Calu3 (cell line): ENCODE results near the gene ABHD14A. TPM values are rescaled to one million over a fixed set of nuclear protein-coding genes. Genes with fewer than 3 reads are reported as not detected.

Experiments
- BruUV-seq: library from RNA; stranded (reverse); fragments of 400-500 nt; replicated peaks from 2 replicates; lab custom pipeline; 2021; lab: Mats Ljungman, UMichigan
- CTCF ChIA-PET: fragments of 300-600 bp; sonication (Branson Sonifier 250); formaldehyde crosslinking; loops from one replicate; lab custom pipeline; 2022; ENCODE audit warnings: antibody characterized with exemption; lab: Charles Lee
- DNase-seq: peaks from one replicate; pipeline ENCODE4 v3.0.0; 2022
- H3K27ac Mint-ChIP-seq: one replicate; pipeline ENCODE4 v1.8.0; 2022; ENCODE audit warnings: mixed read lengths; ENCODE audit not compliant: unreplicated experiment
- H3K27me3 Mint-ChIP-seq: one replicate; pipeline ENCODE4 v1.8.0; 2022; ENCODE audit warnings: mixed read lengths; ENCODE audit not compliant: unreplicated experiment
- H3K36me3 Mint-ChIP-seq: one replicate; pipeline ENCODE4 v1.8.0; 2022; ENCODE audit warnings: mild to moderate bottlenecking, moderate library complexity, mixed read lengths; ENCODE audit not compliant: insufficient read depth, unreplicated experiment
- H3K4me1 Mint-ChIP-seq: one replicate; pipeline ENCODE4 v1.8.0; 2022; ENCODE audit warnings: mild to moderate bottlenecking, low read depth, mixed read lengths; ENCODE audit not compliant: unreplicated experiment
- H3K4me3 Mint-ChIP-seq: one replicate; pipeline ENCODE4 v1.8.0; 2022; ENCODE audit warnings: mild to moderate bottlenecking, low read depth, moderate library complexity, mixed read lengths; ENCODE audit not compliant: unreplicated experiment
- H3K9me3 Mint-ChIP-seq: one replicate; pipeline ENCODE4 v1.8.0; 2022; ENCODE audit warnings: low read depth, mixed read lengths; ENCODE audit not compliant: unreplicated experiment
- intact Hi-C: fragments of 100-400 bp; cut with micrococcal nuclease; formaldehyde crosslinking; loops from one replicate; pipeline ENCODE4 v1.10.0; 2022; ENCODE audit not compliant: unreplicated experiment
- total RNA-seq: library from RNA; stranded (reverse); gene quantifications from 2 replicates; pipeline ENCODE4 v1.2.3, GENCODE V29; 2022
- TF ChIP-seq, protein P1 (sequence below): fragments of 200-600 bp; IDR thresholded peaks from one replicate; pipeline ENCODE4 v1.8.0; 2022; ENCODE audit warnings: antibody characterized with exemption; ENCODE audit not compliant: unreplicated experiment

Gene ABHD14A
- total RNA-seq, 1 experiment from 2014 or later: 6.6 TPM

DNA sequence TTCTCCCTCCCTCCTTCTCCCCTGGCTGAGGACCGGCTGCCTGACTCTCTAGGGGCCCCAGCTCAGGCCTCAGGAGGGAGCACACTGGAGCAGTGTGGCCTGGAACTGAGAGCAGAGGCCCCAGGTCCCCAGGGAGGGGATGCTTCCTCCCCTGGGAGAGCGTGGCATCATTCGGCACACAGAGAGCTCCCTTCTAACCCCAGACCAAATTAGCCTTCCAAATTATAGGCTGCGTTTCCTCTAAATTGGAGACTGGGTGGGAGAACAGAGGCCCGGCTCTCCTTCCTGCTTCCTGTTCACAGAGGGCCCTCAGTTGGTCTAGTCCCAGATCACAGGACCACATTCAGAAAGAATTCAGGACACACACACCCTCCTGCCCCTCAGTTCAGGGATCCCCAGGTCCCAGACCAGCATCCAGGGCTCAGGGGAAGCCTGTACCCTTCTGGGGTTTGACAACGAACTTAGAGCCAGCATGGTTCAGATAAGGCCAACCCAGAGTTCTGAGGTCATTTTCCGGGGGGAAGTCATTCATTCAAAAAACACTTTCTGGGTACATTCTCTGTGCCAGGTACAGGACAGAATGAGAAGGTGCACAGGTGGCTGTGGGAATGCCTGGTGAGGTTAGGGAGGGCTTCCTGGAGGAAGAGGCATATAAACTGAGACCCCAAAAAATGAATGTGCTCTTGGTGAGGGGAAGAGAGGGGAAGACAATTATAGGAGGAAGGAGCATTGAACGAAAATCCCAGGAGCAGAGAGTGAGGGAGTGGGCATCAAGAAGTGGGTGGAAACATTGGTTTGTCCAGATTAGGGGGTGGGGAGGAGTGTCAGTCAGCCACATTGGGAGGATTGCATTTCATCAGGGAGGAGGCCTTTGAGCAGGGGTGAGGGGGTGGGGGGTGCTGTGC, 49.2 kb downstream of the ABHD14A start:
- peaks cover 5% of the 10 kb centered on the region for H3K36me3 Mint-ChIP-seq
- no peak for DNase-seq
- TF ChIP-seq, protein P1, sequence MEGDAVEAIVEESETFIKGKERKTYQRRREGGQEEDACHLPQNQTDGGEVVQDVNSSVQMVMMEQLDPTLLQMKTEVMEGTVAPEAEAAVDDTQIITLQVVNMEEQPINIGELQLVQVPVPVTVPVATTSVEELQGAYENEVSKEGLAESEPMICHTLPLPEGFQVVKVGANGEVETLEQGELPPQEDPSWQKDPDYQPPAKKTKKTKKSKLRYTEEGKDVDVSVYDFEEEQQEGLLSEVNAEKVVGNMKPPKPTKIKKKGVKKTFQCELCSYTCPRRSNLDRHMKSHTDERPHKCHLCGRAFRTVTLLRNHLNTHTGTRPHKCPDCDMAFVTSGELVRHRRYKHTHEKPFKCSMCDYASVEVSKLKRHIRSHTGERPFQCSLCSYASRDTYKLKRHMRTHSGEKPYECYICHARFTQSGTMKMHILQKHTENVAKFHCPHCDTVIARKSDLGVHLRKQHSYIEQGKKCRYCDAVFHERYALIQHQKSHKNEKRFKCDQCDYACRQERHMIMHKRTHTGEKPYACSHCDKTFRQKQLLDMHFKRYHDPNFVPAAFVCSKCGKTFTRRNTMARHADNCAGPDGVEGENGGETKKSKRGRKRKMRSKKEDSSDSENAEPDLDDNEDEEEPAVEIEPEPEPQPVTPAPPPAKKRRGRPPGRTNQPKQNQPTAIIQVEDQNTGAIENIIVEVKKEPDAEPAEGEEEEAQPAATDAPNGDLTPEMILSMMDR: no peak
- CTCF ChIA-PET: no interaction called here
- no TSS peak for BruUV-seq
- H3K9me3 Mint-ChIP-seq: no peaks in the 10 kb centered on the region
- no peaks in the 10 kb centered on the region for H3K27me3 Mint-ChIP-seq
- H3K27ac Mint-ChIP-seq: no peak overlapping the region
- no peaks in the 10 kb centered on the region for H3K4me1 Mint-ChIP-seq
- H3K4me3 Mint-ChIP-seq: no peak overlapping the region
- intact Hi-C loops: no loop called here

DNA sequence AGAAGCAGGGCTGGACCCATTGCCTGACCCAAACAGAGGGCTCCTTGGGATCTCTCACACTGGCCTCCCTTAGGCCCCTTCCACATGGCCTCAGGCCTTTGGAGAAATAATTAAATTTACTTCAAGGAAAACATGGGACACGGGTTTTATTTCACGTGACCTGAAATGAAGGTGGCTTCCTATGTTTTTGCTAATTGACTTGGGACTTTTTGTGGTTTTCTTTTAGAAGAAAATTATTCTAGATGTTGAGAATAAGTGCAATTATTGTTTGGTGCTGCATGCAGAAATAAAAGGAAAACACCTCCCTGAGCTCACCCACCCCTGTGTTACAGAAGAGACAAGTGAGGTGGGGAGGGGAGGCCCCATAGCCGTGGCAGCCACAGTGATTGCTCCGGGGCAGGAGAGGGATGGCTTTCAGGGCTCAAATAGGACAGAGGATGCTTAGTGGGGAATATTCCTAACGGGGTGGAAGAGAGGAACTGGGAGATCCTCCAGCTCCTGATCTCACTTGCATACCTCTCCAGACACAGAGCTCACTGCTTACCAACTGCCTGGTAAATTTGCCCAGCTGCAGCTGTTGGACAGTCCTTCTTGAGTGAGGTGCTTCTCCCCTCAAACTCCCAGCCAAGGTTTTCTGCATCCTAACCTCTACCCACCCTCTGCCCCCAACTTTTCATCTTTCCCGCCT, 50.0 kb downstream of the ABHD14A start:
- CTCF ChIA-PET: no interaction called here
- no peak for DNase-seq
- intact Hi-C loops: no loop called here
- BruUV-seq: no TSS peak
- H3K27me3 Mint-ChIP-seq: no peaks in the 10 kb centered on the region
- peaks cover 5% of the 10 kb centered on the region for H3K36me3 Mint-ChIP-seq
- TF ChIP-seq, protein P1: no peak
- no peak overlapping the region for H3K4me3 Mint-ChIP-seq
- H3K9me3 Mint-ChIP-seq: no peaks in the 10 kb centered on the region
- no peaks in the 10 kb centered on the region for H3K4me1 Mint-ChIP-seq
- H3K27ac Mint-ChIP-seq: no peak overlapping the region

DNA sequence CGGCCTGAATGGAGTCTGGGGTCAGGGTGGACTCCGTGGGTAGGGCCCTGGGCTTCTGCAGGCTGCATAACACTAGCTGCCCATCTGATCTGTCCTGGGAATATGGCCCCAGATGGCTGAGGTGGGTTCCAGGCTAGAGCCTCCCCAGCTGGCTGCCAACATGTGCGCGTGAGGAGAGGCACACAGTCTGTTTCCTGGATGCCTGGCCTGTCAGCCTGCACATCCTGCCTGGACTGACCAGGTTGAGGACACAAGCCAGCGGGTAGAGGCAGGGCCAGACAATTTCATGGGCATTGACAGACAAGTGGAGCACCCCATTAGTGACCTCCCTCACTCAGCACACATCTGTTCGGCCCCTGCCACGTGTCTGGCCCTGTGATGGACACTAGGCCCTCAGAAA, 50.6 kb downstream of the ABHD14A start:
- BruUV-seq: no TSS peak
- no peaks in the 10 kb centered on the region for H3K4me1 Mint-ChIP-seq
- no peak for DNase-seq
- no peak overlapping the region for H3K27ac Mint-ChIP-seq
- CTCF ChIA-PET: no interaction called here
- TF ChIP-seq, protein P1: no peak
- peaks cover 5% of the 10 kb centered on the region for H3K36me3 Mint-ChIP-seq
- H3K4me3 Mint-ChIP-seq: no peak overlapping the region
- no peaks in the 10 kb centered on the region for H3K9me3 Mint-ChIP-seq
- H3K27me3 Mint-ChIP-seq: no peaks in the 10 kb centered on the region
- intact Hi-C loops: no loop called here

DNA sequence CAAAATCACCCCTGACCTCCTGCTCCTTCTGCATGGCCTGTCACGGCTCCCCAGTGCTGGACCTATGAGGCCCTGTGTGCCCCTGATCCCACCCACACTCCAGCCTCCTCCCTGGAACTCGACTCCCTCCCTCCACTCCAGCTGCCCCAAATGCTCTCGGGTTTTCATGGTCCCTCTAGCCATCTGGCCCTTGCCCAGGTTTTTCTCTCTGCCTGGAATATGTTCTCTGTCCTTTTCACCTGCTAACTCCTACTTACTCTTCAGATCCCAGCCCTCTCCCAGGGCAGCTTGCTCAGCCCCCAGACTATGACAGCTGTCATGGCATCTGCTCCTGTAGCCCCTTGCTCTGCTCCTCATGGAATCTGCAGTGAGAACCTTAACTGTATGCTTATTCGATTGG, 51.2 kb downstream of the ABHD14A start:
- no peak overlapping the region for H3K4me3 Mint-ChIP-seq
- intact Hi-C loops: no loop called here
- H3K4me1 Mint-ChIP-seq: no peaks in the 10 kb centered on the region
- no peaks in the 10 kb centered on the region for H3K27me3 Mint-ChIP-seq
- peak overlapping the region; percentile 11 for H3K27ac Mint-ChIP-seq
- BruUV-seq: no TSS peak
- H3K36me3 Mint-ChIP-seq: peaks cover 5% of the 10 kb centered on the region
- TF ChIP-seq, protein P1: no peak
- CTCF ChIA-PET: no interaction called here
- H3K9me3 Mint-ChIP-seq: no peaks in the 10 kb centered on the region
- no peak for DNase-seq
